HL-60 (cell line): ENCODE results near the gene ERICH4.

Experiments
- TF ChIP-seq, protein P1 (sequence below): IDR thresholded peaks from one replicate; pipeline ENCODE4 v1.5.1; 2011; ENCODE audit warnings: low read length, control low read depth, inconsistent platforms; ENCODE audit not compliant: insufficient read depth
- TF ChIP-seq, protein P2 (sequence below): IDR thresholded peaks from 2 replicates; pipeline ENCODE4 v1.6.1; 2012; ENCODE audit warnings: low read depth; ENCODE audit not compliant: insufficient replicate concordance

DNA sequence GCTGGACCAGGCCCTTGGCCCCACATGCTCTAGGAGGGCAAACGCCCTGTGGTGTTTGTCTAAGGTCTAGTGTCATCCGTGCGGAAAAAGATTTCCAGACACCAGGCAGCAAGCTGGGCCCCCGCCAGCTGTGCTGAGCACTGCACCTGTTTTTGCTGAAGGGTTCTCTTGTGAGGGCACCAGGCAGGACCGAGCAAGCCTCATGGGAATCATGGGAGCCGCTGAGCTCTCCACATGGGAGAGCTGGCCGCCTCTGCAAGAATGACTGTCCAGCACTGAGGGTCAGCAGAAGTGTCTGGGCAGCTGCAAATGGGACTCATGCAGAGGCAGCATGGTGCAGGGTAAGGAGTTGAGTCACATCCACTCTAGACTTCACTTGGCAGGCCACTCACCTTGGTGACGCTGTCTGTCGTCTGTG is 27.8 kb upstream of the ERICH4 start:
- TF ChIP-seq, protein P1, sequence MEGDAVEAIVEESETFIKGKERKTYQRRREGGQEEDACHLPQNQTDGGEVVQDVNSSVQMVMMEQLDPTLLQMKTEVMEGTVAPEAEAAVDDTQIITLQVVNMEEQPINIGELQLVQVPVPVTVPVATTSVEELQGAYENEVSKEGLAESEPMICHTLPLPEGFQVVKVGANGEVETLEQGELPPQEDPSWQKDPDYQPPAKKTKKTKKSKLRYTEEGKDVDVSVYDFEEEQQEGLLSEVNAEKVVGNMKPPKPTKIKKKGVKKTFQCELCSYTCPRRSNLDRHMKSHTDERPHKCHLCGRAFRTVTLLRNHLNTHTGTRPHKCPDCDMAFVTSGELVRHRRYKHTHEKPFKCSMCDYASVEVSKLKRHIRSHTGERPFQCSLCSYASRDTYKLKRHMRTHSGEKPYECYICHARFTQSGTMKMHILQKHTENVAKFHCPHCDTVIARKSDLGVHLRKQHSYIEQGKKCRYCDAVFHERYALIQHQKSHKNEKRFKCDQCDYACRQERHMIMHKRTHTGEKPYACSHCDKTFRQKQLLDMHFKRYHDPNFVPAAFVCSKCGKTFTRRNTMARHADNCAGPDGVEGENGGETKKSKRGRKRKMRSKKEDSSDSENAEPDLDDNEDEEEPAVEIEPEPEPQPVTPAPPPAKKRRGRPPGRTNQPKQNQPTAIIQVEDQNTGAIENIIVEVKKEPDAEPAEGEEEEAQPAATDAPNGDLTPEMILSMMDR, result no peak
- TF ChIP-seq, protein P2, sequence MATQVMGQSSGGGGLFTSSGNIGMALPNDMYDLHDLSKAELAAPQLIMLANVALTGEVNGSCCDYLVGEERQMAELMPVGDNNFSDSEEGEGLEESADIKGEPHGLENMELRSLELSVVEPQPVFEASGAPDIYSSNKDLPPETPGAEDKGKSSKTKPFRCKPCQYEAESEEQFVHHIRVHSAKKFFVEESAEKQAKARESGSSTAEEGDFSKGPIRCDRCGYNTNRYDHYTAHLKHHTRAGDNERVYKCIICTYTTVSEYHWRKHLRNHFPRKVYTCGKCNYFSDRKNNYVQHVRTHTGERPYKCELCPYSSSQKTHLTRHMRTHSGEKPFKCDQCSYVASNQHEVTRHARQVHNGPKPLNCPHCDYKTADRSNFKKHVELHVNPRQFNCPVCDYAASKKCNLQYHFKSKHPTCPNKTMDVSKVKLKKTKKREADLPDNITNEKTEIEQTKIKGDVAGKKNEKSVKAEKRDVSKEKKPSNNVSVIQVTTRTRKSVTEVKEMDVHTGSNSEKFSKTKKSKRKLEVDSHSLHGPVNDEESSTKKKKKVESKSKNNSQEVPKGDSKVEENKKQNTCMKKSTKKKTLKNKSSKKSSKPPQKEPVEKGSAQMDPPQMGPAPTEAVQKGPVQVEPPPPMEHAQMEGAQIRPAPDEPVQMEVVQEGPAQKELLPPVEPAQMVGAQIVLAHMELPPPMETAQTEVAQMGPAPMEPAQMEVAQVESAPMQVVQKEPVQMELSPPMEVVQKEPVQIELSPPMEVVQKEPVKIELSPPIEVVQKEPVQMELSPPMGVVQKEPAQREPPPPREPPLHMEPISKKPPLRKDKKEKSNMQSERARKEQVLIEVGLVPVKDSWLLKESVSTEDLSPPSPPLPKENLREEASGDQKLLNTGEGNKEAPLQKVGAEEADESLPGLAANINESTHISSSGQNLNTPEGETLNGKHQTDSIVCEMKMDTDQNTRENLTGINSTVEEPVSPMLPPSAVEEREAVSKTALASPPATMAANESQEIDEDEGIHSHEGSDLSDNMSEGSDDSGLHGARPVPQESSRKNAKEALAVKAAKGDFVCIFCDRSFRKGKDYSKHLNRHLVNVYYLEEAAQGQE, result no peak
